Measurements from ENCODE around the gene ELF1.
"Not testable (repeated sequence)": the region's sequence is repeated elsewhere in the genome, so short reads cannot be mapped to it uniquely, and the experiment has no call there.

DNA sequence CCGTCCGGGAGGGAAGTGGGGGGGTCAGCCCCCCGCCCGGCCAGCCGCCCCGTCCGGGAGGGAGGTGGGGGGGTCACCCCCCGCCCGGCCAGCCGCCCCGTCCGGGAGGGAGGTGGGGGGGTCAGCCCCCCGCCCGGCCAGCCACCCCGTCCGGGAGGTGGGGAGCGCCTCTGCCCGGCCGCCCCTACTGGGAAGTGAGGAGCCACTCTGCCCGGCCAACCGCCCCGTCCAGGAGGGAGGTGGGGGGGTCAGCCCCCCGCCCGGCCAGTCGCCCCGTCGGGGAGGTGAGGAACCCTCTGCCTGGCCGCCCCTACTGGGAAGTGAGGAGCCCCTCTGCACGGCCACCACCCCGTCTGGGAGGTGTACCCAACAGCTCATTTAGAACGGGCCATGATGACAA, 118.1 kb downstream of the ELF1 start:
- not testable (repeated sequence) for TF ChIP-seq EZH2 (IDR thresholded peaks at IDR 0.05; ENCODE audit: low read length, unreplicated experiment)
- TF ChIP-seq, protein P1, sequence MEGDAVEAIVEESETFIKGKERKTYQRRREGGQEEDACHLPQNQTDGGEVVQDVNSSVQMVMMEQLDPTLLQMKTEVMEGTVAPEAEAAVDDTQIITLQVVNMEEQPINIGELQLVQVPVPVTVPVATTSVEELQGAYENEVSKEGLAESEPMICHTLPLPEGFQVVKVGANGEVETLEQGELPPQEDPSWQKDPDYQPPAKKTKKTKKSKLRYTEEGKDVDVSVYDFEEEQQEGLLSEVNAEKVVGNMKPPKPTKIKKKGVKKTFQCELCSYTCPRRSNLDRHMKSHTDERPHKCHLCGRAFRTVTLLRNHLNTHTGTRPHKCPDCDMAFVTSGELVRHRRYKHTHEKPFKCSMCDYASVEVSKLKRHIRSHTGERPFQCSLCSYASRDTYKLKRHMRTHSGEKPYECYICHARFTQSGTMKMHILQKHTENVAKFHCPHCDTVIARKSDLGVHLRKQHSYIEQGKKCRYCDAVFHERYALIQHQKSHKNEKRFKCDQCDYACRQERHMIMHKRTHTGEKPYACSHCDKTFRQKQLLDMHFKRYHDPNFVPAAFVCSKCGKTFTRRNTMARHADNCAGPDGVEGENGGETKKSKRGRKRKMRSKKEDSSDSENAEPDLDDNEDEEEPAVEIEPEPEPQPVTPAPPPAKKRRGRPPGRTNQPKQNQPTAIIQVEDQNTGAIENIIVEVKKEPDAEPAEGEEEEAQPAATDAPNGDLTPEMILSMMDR (conservative IDR thresholded peaks at IDR 0.05; ENCODE audit: low read depth, low read length) = not testable (repeated sequence)

Data from PC-3 (cell line).